Measurements from ENCODE around the gene FBXW11.

GRCh38 chr5:171979606-171980005 lies 26.8 kb downstream of the FBXW11 start:
- no peak for TF ChIP-seq CTCF (conservative IDR thresholded peaks at IDR 0.05; ENCODE audit: low read depth, low read length)
- TF ChIP-seq EZH2 (IDR thresholded peaks at IDR 0.05; ENCODE audit: low read length, unreplicated experiment), result no peak

Measured in PC-3 (cell line).